Spleen (tissue), 7 donors: Measurements from ENCODE around the gene TAB2.

Source experiments
- CTCF ChIP-seq, 11 experiments: fragments of 200-600 bp in 7 of 11; fragments of 450-650 bp in 4 of 11; sonication (generic) in 4 of 11; IDR thresholded peaks in 8 of 11; conservative IDR thresholded peaks in 3 of 11; 1 replicate in 7 of 11; 2 replicates in 4 of 11; pipeline versions ENCODE4 v1.4.0 to v1.8.0; 2016 to 2021; ENCODE audit warnings: antibody characterized with exemption in 11 of 11, inconsistent platforms in 4 of 11, mild to moderate bottlenecking in 1 of 11
- POLR2A ChIP-seq, 3 donors: fragments of 450-650 bp; IDR thresholded peaks; one replicate each; pipeline ENCODE4 v1.5.1; 2017; ENCODE audit warnings: antibody characterized with exemption in 3 of 3, mild to moderate bottlenecking in 1 of 3
- POLR2AphosphoS5 ChIP-seq, 3 donors: sonication (generic); formaldehyde crosslinking; IDR thresholded peaks; one replicate each; pipeline ENCODE4 v1.5.1; 2017; ENCODE audit warnings: antibody characterized with exemption in 3 of 3
- donor health status: DM: no; HTN: no; CAD: no; lungs with moderate emphysema.
- donor health status: DM: no; HTN: no; CAD: no.
- donor health status: DM: no; HTN: no; CAD: no.

- TF ChIP-seq CTCF (IDR thresholded peaks at IDR 0.05 in 8 of 11, conservative IDR thresholded peaks at IDR 0.05 in 3 of 11) = no peak
- TF ChIP-seq POLR2AphosphoS5 (IDR thresholded peaks at IDR 0.05) = no peak
- no peak for TF ChIP-seq POLR2A (IDR thresholded peaks at IDR 0.05)
Measured at GRCh38 chr6:149318581-149319286, 1.2 kb downstream of the TAB2 start.
